ENCODE results near the gene STAG2. TPM values are rescaled to one million over a fixed set of nuclear protein-coding genes. Genes with fewer than 3 reads are reported as not detected.

STAG2 gene
- total RNA-seq, 3 donors from 2014 or later, result 60.2 to 91.1 (median 69.5) TPM

DNA sequence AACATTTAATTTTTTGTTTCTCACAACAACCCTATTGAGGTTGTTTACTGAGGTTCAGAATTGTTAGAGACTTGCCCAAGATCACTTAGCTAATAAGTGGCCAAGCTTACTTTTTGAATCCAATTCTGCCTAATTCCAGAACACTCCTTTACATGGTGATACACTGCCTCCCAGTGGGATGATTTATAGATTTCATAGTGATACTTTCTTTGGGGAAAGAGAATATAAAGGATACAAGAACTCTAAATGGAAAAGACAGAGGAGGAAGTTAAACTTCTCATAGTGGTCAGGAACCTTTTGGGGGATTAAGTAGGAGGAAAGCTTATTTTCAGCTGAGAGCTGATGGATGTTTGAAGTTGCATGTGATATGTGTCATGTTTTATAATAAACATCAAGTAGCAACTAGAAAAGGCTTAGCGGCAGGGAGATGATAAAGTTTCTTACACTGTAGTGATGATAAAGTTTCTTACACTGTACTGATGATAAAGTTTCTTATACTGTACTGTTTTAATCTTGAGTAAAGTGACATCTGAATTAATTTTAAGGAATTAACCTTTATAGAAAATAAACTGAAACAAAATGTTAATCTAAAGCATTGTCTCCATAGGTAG, 15.3 kb downstream of the STAG2 start:
- Histone ChIP-seq H3K36me3 (ENCODE audit: low read depth) (no peaks in the 10 kb centered on the region), H3K9me3 (no peaks in the 10 kb centered on the region), H3K4me3 (no peak overlapping the region), H3K4me1 (ENCODE audit: low read depth) (peaks cover 4% of the 10 kb centered on the region)
- DNase-seq (no peak), ATAC-seq (peak; percentile 45)
- TF ChIP-seq, protein P1, sequence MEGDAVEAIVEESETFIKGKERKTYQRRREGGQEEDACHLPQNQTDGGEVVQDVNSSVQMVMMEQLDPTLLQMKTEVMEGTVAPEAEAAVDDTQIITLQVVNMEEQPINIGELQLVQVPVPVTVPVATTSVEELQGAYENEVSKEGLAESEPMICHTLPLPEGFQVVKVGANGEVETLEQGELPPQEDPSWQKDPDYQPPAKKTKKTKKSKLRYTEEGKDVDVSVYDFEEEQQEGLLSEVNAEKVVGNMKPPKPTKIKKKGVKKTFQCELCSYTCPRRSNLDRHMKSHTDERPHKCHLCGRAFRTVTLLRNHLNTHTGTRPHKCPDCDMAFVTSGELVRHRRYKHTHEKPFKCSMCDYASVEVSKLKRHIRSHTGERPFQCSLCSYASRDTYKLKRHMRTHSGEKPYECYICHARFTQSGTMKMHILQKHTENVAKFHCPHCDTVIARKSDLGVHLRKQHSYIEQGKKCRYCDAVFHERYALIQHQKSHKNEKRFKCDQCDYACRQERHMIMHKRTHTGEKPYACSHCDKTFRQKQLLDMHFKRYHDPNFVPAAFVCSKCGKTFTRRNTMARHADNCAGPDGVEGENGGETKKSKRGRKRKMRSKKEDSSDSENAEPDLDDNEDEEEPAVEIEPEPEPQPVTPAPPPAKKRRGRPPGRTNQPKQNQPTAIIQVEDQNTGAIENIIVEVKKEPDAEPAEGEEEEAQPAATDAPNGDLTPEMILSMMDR (IDR thresholded peaks at IDR 0.05), result no peak
- intact Hi-C loops (cut with DNase I, micrococcal nuclease), result no loop called here

DNA sequence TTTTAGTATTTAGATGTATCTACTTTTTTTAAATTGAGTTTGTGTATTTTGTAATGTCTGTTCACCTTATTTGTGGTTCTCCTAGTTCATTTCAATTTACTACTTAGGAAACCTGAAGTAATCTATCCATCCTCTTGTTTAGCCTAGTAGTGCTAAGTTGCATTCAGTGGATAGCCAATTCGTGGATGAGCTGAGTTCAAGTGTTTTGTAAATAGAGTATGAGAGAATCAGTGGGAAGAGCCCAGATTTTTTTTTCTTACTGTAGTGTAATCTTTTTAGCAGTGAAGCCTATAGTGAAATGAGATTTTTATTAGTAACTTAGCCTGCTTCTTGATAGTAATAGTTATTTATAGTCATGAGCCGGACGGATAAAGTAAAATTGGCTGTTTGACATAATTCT, 21.7 kb downstream of the STAG2 start:
- Histone ChIP-seq H3K9me3 (no peaks in the 10 kb centered on the region), H3K4me3 (no peak overlapping the region), H3K4me1 (ENCODE audit: low read depth) (no peaks in the 10 kb centered on the region), H3K36me3 (ENCODE audit: low read depth) (no peaks in the 10 kb centered on the region)
- ATAC-seq (no peak), DNase-seq (no peak)
- TF ChIP-seq, protein P1 (IDR thresholded peaks at IDR 0.05), result no peak
- intact Hi-C loops (cut with DNase I, micrococcal nuclease), result no loop called here

DNA sequence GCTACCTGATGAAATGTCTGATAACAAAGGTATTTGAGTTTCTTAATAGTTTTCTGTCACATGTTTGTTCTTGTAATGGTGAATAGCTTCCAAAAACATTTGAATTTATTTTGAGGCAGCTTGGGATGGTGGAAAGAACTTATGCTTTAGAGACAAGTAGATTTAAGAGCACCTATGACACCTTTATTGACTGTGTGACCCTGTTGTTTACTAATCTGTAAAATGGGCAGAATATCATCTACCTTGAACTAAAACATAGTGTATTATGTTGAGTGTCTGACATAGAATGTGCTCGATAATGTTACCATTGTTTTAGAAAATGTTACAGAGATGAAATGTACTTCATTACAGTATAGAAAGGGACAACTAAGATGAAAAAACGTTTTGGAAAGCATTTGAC, 24.9 kb downstream of the STAG2 start:
- Histone ChIP-seq H3K4me1 (ENCODE audit: low read depth) (peaks cover 5% of the 10 kb centered on the region), H3K4me3 (no peak overlapping the region), H3K36me3 (ENCODE audit: low read depth) (no peaks in the 10 kb centered on the region), H3K9me3 (no peaks in the 10 kb centered on the region)
- intact Hi-C loops (cut with DNase I, micrococcal nuclease), result no loop called here
- DNase-seq (no peak), ATAC-seq (no peak)
- TF ChIP-seq, protein P1 (IDR thresholded peaks at IDR 0.05), result no peak

DNA sequence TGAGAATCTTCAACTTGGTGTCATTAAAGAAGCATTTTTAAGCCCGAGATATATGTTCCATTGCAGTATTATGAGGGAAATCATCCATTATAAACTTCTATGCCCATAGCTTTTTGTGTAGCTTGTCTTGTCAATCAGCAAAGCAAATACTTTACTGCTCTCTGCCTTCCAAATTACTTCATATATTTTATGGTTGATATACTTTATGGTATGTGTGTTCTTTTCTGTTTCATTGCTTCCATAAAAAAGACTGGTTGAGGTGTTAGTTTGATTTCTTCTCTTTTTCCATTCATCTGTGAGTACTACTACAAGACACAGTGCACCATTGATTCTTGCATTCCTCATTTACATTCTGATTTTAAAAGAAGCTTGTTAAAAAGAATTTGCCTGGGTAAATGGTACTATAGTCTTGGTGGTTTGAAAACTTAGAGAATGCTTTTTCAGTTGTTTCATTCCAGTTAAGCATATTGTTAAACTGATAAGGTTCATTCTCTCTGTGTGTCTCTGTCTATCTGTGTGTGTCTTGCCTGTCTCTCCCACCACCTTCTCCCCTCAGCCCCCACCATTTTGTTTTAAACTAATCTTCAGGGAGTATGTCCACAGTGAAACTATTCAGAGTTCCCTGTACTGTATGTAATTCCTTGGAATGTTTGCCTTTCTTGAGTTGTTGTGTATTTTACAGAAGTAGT, 27.1 kb downstream of the STAG2 start:
- H3K4me1 ChIP-seq (ENCODE audit: low read depth), result peaks cover 5% of the 10 kb centered on the region
- no peak overlapping the region for H3K4me3 ChIP-seq
- intact Hi-C loops (cut with DNase I, micrococcal nuclease), result no loop called here
- TF ChIP-seq, protein P1 (IDR thresholded peaks at IDR 0.05), result no peak
- ATAC-seq (peak; percentile 78), DNase-seq (no peak)
- H3K9me3 ChIP-seq, result no peaks in the 10 kb centered on the region
- no peaks in the 10 kb centered on the region for H3K36me3 ChIP-seq (ENCODE audit: low read depth)

DNA sequence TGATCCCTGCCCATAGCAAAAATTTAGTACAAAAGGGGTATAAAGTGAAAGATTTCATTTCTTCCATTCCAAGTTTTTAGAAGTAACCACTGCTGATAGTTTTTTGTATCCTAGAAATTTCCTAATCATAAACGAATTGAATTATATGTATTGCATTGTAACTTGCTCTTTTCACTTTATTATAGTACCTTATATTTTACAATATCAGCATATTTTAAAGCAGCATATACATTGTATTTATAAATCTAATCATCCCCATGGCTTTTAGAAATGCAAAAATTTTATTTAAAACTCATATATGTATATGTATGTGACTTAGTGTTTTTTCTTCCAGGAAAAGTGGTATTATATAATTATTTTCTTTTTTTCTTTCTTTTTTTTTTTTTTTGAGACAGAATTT, 27.7 kb downstream of the STAG2 start:
- intact Hi-C loops (cut with DNase I, micrococcal nuclease), result no loop called here
- ATAC-seq, result no peak
- no peak overlapping the region for H3K4me3 ChIP-seq
- no peak for DNase-seq
- no peaks in the 10 kb centered on the region for H3K9me3 ChIP-seq
- no peaks in the 10 kb centered on the region for H3K36me3 ChIP-seq (ENCODE audit: low read depth)
- H3K4me1 ChIP-seq (ENCODE audit: low read depth), result peaks cover 5% of the 10 kb centered on the region
- TF ChIP-seq, protein P1 (IDR thresholded peaks at IDR 0.05), result no peak

Measured in mucosa of descending colon (tissue), 3 donors.